CD14-positive monocyte (primary cell): ENCODE measurements around the gene C5. TPM values are rescaled to one million over a fixed set of nuclear protein-coding genes. Genes with fewer than 3 reads are reported as not detected.

Experiments
- DNase-seq, 3 donors: peaks; one replicate each; pipeline ENCODE4 v3.0.0-alpha.2; 2011 to 2022
- H2AFZ ChIP-seq: 2 replicates; pipeline ENCODE4 v1.6.0; 2012; ENCODE audit warnings: mild to moderate bottlenecking, low read depth, low read length, inconsistent platforms; ENCODE audit not compliant: insufficient read depth, poor library complexity, severe bottlenecking
- H3K27ac ChIP-seq, 2 donors: 1 replicate in 1 of 2; 2 replicates in 1 of 2; pipeline ENCODE4 v1.5.1; 2012 to 2013; ENCODE audit warnings: low read length in 2 of 2, control low read depth in 1 of 2, inconsistent platforms in 1 of 2, low read depth in 1 of 2, mild to moderate bottlenecking in 1 of 2
- H3K27me3 ChIP-seq, 2 donors: one replicate each; pipeline versions ENCODE4 v1.6.0 to v1.6.1; 2011 to 2013; ENCODE audit warnings: low read length in 2 of 2; ENCODE audit not compliant: control insufficient read depth in 2 of 2, insufficient read depth in 2 of 2
- H3K36me3 ChIP-seq, 2 donors: replicated peaks in 1 of 2; 1 replicate in 1 of 2; 2 replicates in 1 of 2; pipeline versions ENCODE4 v1.5.1 to v1.6.1; 2012 to 2013; ENCODE audit warnings: low read length in 2 of 2, control low read depth in 1 of 2, inconsistent platforms in 1 of 2, mild to moderate bottlenecking in 1 of 2; ENCODE audit not compliant: insufficient read depth in 2 of 2, control insufficient read depth in 1 of 2
- H3K4me1 ChIP-seq, 2 donors: 1 replicate in 1 of 2; 2 replicates in 1 of 2; pipeline versions ENCODE4 v1.5.1 to v1.6.1; 2012 to 2013; ENCODE audit warnings: low read length in 2 of 2, control low read depth in 1 of 2, inconsistent platforms in 1 of 2, mild to moderate bottlenecking in 1 of 2, moderate library complexity in 1 of 2; ENCODE audit not compliant: insufficient read depth in 2 of 2, control insufficient read depth in 1 of 2
- H3K4me2 ChIP-seq: replicated peaks from 2 replicates; pipeline ENCODE3; 2012; ENCODE audit warnings: low read length, moderate library complexity, mild to moderate bottlenecking; ENCODE audit not compliant: poor library complexity, severe bottlenecking; ENCODE audit errors: extremely low read depth
- H3K4me3 ChIP-seq, 3 experiments: fragments of 200-600 bp in 1 of 3; sonication (generic) in 1 of 3; replicated peaks in 1 of 3; 1 replicate in 2 of 3; 2 replicates in 1 of 3; pipeline ENCODE4 v1.5.1; 2011 to 2013; ENCODE audit warnings: low read length in 3 of 3, mild to moderate bottlenecking in 3 of 3, control low read depth in 2 of 3, low read depth in 2 of 3, inconsistent platforms in 1 of 3, moderate library complexity in 1 of 3
- H3K79me2 ChIP-seq: 2 replicates; pipeline ENCODE4 v1.6.0; 2012; ENCODE audit warnings: mild to moderate bottlenecking, control low read depth, inconsistent platforms, low read length, moderate library complexity; ENCODE audit not compliant: insufficient read depth
- H3K9ac ChIP-seq: 2 replicates; pipeline ENCODE4 v1.6.0; 2017; ENCODE audit warnings: low read length, mild to moderate bottlenecking; ENCODE audit not compliant: insufficient read depth, poor library complexity, severe bottlenecking
- H3K9me3 ChIP-seq, 2 donors: replicated peaks in 1 of 2; 1 replicate in 1 of 2; 2 replicates in 1 of 2; pipeline versions ENCODE4 v1.5.1 to v1.6.1; 2012 to 2013; ENCODE audit warnings: low read length in 2 of 2, control low read depth in 1 of 2; ENCODE audit not compliant: control insufficient read depth in 1 of 2, insufficient read depth in 1 of 2
- H4K20me1 ChIP-seq: 2 replicates; pipeline ENCODE4 v1.6.0; 2012; ENCODE audit warnings: mild to moderate bottlenecking, low read length, control low read depth, moderate library complexity; ENCODE audit not compliant: insufficient read depth
- H3K27ac Mint-ChIP-seq, 7 donors: one replicate each; pipeline ENCODE4 v1.8.0; 2020; ENCODE audit warnings: mild to moderate bottlenecking in 7 of 7, mixed read lengths in 7 of 7, moderate library complexity in 6 of 7, inconsistent platforms in 2 of 7
- H3K27me3 Mint-ChIP-seq, 3 donors: one replicate each; pipeline ENCODE4 v1.8.0; 2021 to 2022; ENCODE audit warnings: low read depth in 3 of 3, mild to moderate bottlenecking in 3 of 3, mixed read lengths in 3 of 3, moderate library complexity in 3 of 3, inconsistent platforms in 1 of 3
- H3K36me3 Mint-ChIP-seq, 2 donors: one replicate each; pipeline ENCODE4 v1.8.0; 2020; ENCODE audit warnings: mixed read lengths in 2 of 2, inconsistent platforms in 1 of 2, mild to moderate bottlenecking in 1 of 2
- H3K4me1 Mint-ChIP-seq: one replicate; pipeline ENCODE4 v1.8.0; 2020; ENCODE audit warnings: mild to moderate bottlenecking, mixed read lengths
- H3K4me3 Mint-ChIP-seq, 2 donors: one replicate each; pipeline ENCODE4 v1.8.0; 2020; ENCODE audit warnings: mild to moderate bottlenecking in 2 of 2, mixed read lengths in 2 of 2, moderate library complexity in 1 of 2
- H3K9me3 Mint-ChIP-seq, 7 donors: one replicate each; pipeline ENCODE4 v1.8.0; 2020 to 2022; ENCODE audit warnings: mixed read lengths in 7 of 7, mild to moderate bottlenecking in 6 of 7, moderate library complexity in 6 of 7, inconsistent platforms in 2 of 7
- CTCF ChIP-seq: fragments of 200-600 bp; IDR thresholded peaks from one replicate; pipeline ENCODE4 v1.8.0; 2022; ENCODE audit warnings: antibody characterized with exemption, mild to moderate bottlenecking
- WGBS: methylation state at CpG from one replicate; pipeline ENCODE4 v1.1.5; 2013; ENCODE audit warnings: missing lambda C conversion rate; ENCODE audit not compliant: insufficient coverage; 5-methylcytosine and 5-hydroxymethylcytosine counted together
- intact Hi-C, 2 donors: fragments of 100-400 bp; cut with micrococcal nuclease; formaldehyde crosslinking; loops; one replicate each; pipeline versions ENCODE4 v1.15.0 to v1.15.1; 2023
- polyA plus RNA-seq, 3 donors: library from polyadenylated mRNA; depleted of rRNA in 1 of 3; unstranded in 2 of 3; stranded (reverse) in 1 of 3; fragments of 300-500 nt in 2 of 3; fragments of >200 nt in 1 of 3; fragmentation: Illumina TruSeq in 2 of 3; gene quantifications; 1 replicate in 2 of 3; 2 replicates in 1 of 3; pipeline ENCODE4 v1.2.3, GENCODE V29; 2012 to 2021

C5 gene
- polyA plus RNA-seq, 3 donors = 0.66 to 3.5 (median 1.2) TPM

- Mint-ChIP-seq H3K36me3 (no peaks in the 10 kb centered on the region), H3K27me3 (peaks cover 0 to 1% (median 0%) of the 10 kb centered on the region in 3 donors), H3K9me3 (peaks cover 0 to 5% (median 2%) of the 10 kb centered on the region in 7 donors), H3K4me3 (no peak overlapping the region), H3K27ac (no peak overlapping the region), H3K4me1 (peaks cover 25% of the 10 kb centered on the region)
- H2AFZ ChIP-seq = no peak overlapping the region
- no peak for DNase-seq
- H3K9ac ChIP-seq = no peak overlapping the region
- peaks cover 0 to 3% of the 10 kb centered on the region in 2 donors for H3K9me3 ChIP-seq
- H3K4me3 ChIP-seq = no peak overlapping the region
- no peak overlapping the region for H3K27ac ChIP-seq
- no peak overlapping the region for H3K4me2 ChIP-seq
- H4K20me1 ChIP-seq = no peaks in the 10 kb centered on the region
- WGBS = 100% methylated on average over 10 of the region's 10 CpGs
- H3K79me2 ChIP-seq = no peaks in the 10 kb centered on the region
- H3K4me1 ChIP-seq = peaks cover 24 to 28% of the 10 kb centered on the region in 2 donors
- TF ChIP-seq CTCF = no peak
- intact Hi-C loops = no loop called here
- no peaks in the 10 kb centered on the region for H3K27me3 ChIP-seq
- no peaks in the 10 kb centered on the region for H3K36me3 ChIP-seq
These were observed 109.5 kb downstream of the C5 start for GRCh38 chr9:120940573-120940972.

GRCh38 chr9:120938851-120939250 is 111.2 kb downstream of the C5 start:
- intact Hi-C loops = no loop called here
- H3K27ac Mint-ChIP-seq = peak overlapping the region in 1 of 7 donors; percentile 62

More at GRCh38 chr9:120938851-120939250, 111.2 kb downstream of the C5 start:
- no peaks in the 10 kb centered on the region for H3K36me3 ChIP-seq
- H3K79me2 ChIP-seq = no peaks in the 10 kb centered on the region
- no peak overlapping the region for H2AFZ ChIP-seq
- no peaks in the 10 kb centered on the region for H4K20me1 ChIP-seq
- no peak overlapping the region for H3K27ac ChIP-seq
- Mint-ChIP-seq H3K27me3 (peaks cover 0 to 3% (median 0%) of the 10 kb centered on the region in 3 donors), H3K9me3 (no peaks in the 10 kb centered on the region), H3K36me3 (no peaks in the 10 kb centered on the region), H3K4me1 (peaks cover 29% of the 10 kb centered on the region), H3K4me3 (no peak overlapping the region)
- no peak overlapping the region for H3K4me3 ChIP-seq
- no peak for TF ChIP-seq CTCF
- no peak for DNase-seq
- no peaks in the 10 kb centered on the region for H3K9me3 ChIP-seq
- no peak overlapping the region for H3K4me2 ChIP-seq
- peaks cover 28 to 31% of the 10 kb centered on the region in 2 donors for H3K4me1 ChIP-seq
- H3K27me3 ChIP-seq = no peaks in the 10 kb centered on the region
- WGBS = no CpG with 5 or more reads among the region's 3 CpGs
- H3K9ac ChIP-seq = no peak overlapping the region
